CD4-positive, alpha-beta T cell treated with Interleukin-15 for 4 hours (primary cell): Measurements from ENCODE around the gene BAIAP2.
"Not testable (repeated sequence)": the region's sequence is repeated elsewhere in the genome, so short reads cannot be mapped to it uniquely, and the experiment has no call there.

Source experiments
- DNase-seq: peaks from one replicate; pipeline ENCODE4 v3.0.0-alpha.2; 2020; ENCODE audit warnings: low spot score

The BAIAP2 gene

DNA sequence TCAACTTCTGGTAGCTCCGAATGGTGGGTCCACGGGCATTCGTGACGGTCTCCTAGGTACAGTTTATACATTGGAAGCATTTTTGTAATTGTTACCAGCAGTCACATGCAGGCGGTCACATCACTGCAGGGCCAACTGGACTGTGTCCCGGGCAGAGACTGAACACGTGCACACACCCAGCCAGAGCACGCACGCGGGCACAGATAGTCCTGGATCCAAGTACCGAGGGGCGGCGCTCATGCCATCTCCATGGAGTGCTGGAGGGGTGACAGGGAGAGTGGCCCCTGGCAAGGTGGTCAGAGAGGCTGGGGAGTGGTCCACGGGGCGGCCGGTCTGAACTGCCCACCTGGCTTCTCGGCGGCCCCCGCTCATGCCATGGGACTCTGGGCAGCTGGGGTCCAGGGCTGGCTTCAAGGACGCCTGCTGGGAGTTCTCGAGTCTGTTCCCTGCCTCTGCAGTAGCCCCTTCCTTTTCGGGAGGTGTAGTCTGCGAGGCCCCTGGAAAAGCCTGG is 34.2 kb downstream of the BAIAP2 start:
- DNase-seq = no peak

DNA sequence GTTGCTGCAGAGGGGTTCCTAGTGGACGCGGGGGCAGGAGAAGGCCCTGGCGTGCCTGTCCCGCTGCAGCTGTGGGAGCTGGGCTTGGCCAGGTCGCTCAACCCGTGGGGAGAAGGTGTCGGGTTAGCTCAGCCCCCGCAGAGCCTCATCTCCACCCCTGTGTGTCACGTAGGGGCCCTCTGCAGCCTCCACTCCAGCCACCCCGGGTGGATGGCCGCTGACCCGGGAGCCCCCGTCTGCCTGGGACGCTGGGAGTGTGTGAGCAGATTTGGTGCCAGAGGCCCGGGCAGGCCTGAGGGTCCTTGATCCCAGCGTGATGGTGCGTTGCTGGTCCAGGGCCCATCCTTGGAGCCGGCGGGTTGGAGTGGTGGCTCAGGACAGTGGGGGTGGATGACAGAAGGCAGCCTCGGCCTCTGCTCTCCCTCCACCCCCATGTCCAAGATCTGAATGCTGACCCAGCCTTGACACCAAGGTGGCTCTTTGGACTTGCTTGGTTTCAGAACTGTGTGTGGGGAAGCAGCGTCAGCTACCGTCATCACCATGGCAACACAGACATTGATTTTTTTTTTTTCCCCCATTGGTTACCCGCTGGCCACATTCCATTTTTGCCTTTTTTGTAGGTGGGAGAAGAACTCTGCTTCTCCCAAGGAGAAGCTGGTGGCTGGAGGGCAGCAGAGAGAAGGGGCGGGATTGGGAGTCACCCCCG is 35.7 kb downstream of the BAIAP2 start:
- DNase-seq = no peak

DNA sequence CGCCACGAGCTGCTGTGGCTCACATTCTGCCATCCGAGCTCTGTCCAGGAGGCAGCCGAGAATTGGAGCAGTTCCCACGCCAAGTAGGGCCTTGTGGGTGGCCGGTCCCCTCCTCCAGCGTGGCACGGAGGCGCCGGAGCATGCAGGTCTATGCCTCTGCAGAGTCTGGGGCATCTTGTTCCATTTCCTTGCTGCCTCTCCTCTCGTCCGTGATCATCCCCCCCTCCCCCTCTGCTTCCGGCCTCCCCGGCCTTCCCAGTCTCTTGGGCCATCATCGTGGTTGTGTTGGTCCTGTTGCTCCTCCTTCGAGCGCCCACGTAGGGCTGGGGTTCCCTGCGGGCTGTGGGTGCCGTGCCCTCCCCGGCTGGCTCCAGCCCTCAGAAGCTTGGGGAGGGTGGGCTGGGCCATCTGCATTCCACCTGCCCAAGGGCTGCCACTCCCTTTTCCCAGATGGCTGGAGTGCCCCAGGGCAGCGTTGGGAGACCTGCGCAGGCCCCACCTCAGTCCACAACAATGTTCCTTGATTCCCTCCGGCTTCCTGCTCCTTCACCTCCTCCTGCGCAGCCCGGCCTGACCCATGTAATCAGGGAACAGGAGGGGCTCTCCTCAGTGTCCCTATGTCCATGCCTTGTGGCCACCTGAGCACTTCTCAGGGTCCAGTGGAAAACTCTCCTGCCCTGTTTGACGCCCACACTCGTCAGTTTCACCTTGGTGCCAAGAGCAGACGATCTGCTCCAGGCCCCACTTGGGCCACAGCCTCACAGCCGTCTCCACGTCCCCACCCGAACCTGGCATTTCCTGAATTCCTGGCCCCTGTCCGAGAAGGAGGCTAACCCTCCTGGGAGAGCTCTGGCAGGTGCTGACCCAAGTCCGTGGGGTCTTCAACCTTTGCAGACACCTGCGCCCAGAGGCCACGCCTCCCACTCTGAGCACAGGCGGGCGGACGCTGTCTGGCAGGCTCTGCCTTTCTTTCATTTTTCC is 37.1 kb downstream of the BAIAP2 start:
- no peak for DNase-seq

DNA sequence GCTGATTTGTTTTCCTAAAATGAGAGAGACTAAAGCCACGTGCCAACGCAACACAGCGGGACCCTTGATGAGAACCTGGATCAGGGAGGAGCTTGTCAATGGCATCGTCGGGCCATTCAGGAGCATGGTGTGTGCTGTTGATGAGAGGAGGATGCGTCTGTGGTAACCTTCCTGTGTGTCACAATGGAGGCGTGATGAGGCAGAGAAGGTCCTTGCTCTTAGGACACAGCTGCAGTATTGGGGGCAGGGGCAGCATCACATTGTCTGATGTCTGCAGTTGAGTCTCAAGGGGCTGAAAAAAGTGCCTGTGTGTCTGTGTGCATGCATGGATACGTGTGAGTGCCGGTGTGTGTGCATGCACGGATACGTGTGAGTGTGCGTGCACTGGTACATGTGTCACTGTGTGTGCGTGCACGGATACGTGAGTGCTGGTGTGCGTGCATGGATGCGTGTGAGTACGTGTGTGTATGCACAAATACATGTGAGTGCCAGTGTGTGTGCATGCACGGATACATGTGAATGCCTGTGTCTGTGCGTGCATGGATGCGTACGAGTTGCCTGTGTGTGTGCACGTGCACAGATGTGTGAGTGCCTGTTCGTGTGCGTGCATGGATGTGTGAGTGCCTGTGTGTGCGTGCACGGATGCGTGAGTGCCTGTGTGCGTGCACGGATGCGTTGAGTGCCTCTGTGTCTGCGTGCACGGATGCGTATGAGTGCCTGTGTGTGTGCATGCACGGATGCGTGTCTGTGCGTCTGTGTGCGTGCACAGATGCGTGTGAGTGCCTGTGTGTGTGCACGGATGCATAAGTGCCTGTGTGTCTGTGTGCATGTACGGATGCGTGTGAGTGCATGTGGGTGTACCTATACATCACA is 39.3 kb downstream of the BAIAP2 start:
- DNase-seq = no peak

DNA sequence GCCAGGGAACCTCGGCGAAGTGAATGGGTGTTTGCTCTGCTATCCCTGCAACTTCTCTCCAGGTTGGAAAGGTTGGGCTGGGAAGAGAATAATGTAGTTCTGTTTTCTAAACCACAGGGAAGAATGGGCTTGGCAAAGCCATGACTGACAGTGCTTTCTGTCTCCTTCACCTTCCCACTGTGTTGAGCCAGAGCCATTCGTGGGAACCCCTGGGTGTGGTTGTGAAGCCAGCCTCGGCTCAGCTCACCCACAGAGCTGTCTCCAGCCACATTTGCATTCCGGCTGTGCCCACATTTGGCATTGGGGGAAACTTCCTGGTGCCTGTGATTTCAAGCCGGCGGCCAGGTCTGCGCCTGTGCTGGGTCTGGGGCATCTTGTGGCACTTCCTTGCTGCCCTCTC is 39.9 kb downstream of the BAIAP2 start:
- DNase-seq = no peak

DNA sequence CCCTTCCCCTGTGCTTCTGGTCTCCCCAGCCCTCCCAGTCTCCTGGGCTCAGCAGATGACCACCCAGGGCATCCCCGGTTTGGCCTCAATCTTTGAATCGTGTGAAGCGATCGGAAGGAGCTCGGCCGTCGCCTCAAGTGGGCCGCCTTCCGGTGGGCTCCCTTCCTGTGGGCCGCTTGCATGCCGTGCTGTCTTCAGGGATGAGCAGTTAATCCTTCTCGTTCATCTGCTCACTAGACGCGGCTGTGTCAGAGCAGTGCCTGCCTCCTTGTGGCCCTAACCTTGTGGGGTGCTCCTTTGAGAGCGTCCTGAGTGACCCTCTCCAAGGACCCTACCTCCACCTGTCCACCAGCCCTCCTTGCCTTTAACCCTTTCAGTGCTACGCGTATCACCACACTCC is 40.4 kb downstream of the BAIAP2 start:
- DNase-seq = no peak

DNA sequence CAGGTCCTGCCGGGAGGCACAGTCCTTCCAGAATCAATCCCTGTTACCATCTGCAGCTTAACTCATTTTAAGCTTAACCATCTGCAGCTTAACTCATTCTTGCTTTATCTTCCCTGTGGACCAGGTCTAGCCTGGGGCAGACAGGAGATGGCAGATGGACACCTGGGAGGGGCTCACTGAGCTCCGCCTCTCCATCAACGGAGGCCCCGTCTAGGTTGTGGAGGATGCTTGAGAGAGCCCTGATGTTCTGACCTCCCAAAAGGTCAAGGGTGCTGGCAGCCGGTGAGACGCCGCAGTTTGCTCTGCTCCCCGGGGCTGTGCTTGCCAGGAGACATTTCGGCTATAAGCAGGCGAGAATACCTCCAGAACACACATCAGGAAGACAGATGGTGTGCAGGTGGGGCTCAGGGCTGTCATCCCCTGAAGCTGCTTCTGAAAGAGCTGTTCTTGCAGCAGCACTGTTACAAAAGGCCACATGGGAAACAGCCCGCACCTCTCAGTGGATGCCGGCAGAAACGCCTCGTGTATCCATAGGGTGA is 41.3 kb downstream of the BAIAP2 start:
- no peak for DNase-seq

DNA sequence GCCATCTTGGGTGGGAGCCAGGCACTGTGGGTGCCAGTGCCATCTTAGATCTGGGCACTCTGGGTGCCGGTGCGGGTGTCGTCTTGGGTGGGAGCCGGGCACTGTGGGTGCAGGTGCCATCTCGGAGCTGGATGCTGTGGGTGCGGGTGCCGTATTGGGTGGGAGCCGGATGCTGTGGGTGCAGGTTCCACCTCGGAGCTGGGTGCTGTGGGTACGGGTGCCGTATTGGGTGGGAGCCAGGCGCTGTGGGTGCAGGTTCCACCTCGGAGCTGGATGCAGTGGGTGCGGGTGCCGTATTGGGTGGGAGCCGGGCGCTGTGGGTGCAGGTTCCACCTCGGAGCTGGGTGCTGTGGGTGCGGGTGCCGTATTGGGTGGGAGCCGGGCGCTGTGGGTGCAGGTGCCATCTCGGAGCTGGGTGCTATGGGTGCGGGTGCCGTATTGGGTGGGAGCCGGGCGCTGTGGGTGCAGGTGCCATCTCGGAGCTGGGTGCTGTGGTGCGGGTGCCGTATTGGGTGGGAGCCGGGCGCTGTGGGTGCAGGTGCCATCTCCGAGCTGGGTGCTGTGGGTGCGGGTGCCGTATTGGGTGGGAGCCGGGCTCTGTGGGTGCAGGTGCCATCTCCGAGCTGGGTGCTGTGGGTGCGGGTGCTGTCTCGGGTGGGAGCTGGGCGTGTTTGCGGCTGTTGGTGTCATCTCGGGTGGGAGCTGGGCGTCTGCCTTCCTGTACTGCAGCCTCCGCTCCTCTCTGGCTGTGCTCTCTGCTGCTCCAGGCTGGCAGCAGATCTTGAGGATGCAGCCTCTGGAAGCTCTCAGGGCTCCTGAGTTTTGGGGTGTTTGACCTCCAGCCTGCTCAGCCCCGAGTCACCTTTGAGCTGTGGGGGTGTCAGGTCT is 43.3 kb downstream of the BAIAP2 start:
- not testable (repeated sequence) for DNase-seq

DNA sequence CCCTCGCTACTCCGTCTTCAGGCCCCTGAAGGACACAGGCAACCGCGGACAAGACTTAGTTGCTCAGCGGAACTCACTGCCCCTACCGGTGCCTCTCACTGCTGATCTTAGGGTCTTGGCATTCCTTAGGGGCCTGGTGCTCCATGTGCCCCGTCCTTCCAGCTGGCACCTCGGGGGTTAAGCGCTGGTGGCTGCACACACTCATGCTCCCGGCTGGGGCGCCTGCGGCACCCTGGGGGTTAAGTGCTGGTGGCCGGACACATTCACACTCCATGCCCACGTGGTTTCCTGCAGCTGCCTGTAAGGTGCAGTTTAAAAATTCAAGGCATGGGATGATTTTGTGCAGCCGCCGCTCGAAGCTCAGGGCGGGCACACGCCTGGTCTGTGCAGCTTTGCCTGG is 45.1 kb downstream of the BAIAP2 start:
- no peak for DNase-seq

DNA sequence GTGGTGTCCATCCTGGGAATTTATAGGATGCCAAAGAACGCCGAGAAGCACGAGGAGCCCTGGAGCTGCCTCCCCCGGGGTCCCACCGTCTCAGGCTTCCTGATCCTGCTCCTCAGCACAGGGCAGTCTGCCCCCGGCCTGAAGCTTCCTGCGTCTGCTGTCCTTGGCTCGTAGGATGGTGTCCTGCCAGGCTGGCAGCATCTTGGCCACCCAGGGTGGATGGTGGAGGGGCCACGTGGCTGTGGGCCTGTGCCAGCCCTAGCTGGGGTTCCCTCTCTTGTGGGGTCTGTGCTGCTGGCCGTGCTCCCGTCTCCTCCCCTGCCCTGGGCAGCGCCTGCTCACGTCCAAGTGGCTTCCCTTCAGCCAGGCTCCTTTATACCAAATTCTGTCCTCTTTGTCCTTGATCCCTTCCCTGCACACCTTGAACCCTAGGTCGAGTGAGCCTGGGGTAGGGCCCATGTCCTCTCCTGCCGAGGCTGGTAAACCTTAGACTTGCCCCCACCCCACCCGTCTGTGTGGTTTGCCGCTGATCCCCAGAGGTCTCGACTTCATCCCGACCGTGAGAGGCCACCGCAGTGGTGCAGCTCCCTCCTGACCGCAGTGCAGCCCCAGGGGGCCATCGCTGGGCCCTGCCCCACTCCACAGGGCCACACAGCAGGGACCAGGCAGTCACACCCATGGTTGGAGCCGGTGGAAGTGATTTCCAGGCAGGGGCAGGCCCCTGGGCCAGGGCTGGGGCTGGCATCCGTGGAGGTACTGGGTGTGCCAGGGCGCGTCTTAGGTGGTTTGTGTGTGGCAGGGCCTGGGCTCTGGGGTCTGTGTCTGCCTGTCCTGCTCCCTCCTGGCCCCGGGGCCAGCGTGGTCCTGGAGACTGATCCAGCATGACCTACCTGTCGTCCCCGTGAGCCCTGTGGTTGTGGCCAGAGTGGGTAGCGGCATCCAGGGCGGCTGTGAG is 46.5 kb downstream of the BAIAP2 start:
- DNase-seq = no peak

DNA sequence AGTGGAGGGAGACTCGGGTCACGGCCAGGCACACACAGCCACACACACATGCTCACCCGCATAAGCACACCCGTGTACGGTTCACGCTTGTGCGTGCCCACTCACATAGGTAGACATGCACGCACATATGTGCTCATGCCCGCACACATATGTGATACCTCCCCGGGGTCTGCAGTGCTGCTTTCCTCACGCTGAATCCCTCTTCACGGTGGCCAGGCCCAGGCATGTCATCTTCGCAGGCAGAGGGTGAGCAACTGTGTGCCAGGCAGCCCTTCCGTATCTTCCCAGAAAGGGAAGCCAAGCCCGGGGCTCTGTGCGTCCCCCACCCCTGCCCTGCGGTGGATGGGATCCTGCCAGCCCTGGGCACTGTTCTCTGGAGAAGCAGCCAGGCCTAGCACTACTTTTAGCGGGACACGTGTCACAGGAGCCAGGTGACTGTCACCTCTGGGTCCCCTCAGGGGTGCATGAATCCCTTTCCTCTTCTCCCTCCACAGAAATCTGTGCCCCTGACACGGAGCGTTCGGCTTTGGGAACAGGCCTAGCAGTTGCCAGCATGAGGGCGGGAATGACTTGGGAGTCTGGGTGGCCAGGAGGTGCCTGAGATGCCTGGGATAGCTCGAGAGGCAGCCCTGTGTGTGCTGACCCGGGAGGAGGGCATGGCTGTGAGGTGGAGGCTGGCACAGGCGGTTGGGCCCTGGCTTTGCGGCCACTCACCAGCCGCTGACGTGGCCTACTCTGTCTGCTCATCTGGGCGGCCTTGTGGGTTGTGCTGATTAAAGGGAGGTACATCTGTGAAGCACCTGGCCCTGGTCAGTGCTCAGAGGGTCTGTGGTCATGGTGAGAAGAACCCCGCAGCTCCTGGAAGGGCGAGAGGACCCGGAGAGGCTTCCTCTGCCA is 47.5 kb downstream of the BAIAP2 start:
- DNase-seq = no peak

DNA sequence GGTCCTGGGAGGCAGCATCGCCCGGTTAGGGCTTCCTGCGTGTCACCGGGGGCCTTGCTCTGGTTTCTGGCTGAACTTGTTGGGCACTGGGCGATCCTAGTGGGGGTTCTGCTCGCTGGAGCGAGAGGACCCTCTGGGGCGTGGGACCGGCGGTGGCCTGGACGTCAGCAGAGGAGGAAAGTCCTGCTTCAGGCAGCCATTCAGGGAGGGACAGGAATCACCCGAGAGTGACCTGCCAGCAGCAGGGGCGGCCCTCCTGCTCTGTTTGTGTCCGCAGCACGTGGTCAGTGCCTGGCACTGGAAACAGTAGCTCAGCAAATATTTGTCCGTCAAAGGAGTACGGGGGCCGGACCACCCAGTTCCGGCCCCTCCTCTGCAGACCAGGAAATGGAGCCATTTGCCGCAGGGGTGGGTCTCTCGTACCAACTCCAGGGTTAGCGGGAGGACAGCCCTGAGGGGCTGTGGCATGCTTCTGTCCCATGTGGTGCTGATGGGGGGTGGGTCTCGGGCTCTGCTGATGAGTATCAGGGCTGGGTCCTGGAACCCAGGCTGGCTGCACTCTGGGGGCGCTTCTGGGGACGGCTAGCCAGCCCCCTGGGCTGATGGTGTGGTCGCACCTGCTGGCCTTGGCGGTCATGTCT is 48.3 kb downstream of the BAIAP2 start:
- DNase-seq = no peak

DNA sequence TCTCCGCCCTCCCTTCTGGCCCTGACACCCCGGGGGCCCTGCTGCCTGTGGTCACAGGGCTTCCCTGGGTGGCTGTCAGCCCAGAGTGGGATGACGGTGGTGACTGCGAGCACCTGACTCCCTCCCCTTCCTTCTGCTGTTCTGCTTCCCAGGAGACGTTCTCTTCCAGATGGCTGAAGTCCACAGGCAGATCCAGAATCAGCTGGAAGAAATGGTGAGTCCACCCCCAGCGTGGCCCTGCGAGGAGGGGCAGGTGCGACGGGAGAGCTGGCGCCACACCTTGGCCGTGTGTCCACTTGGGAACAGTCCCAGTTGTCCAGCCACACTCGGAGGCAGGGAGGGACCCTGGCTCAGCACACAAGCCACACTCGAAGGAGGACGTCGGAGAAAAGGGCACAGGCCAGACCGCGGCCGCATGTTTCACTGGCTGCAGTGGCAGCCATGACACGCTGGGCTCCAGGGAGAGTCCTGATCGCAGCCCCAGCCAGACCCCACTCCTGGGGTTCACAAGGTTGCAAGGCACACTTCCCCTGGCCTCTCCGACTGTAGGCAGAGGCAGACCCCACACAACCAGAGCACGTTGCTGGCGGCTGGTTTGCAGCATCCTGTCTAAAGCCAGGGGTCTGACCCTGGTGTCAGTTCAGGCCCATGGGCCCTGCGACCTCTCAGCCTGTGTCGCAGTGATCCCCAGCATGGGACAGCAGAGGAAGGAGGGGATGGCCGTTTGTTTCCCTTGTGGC is 49.9 kb downstream of the BAIAP2 start:
- no peak for DNase-seq

DNA sequence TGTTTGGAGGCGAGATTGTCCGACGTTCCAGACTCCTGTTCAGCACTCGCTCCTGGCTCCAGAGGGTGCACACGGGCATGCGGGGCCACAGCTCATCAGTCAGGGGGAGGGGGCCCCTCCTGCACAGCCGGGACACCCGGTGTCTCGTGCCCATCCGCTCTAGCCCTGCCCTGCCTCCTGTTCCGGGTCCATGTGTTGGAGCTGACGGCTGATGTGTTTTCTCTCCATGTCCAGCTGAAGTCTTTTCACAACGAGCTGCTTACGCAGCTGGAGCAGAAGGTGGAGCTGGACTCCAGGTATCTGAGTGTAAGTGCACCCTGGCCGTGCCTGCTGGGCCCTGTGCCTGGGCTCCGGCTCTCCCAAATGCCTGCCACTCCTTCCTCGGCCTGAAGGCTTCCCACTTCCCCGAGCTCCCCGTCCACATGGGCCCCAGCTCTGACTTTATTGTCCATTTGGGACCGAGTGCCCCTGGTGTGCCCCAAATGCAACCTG is 50.5 kb downstream of the BAIAP2 start:
- no peak for DNase-seq

DNA sequence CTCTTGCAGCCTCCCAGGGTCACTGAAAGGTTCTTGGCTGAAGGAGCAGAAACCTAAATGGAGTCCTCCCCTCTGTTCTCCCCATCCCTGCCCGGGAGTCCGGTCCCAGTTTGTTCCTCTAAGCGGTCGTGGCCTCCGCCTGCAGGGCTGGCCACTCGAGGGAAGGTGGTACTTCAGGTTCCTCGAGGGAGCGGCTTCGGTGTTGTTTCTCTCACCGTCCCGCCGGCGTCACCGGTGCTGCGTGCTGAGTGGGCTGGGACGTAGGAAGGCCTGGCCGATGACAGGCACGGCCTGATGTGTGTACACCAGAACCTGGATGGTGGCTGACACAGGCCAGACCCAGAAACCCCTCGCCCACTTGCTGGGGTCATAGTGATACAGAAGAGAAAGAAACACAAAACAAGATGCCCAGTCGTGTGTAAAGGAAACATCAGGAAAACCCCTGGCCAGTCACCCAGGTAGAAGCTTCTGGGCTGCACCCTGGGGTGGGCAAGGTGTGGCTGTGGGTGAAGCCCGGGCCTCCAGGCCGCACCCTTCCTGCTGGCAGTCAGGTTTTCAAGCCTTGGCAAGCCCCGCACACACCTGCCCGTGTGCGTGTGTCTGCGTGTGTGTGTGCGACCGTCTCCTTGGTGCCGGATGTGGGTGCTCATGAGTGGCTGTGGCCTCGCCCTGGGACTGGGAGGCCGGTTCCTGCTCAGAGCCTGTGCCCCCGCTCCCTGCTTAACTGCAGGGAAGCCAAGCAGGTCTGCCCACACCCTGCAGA is 52.0 kb downstream of the BAIAP2 start:
- DNase-seq = no peak

DNA sequence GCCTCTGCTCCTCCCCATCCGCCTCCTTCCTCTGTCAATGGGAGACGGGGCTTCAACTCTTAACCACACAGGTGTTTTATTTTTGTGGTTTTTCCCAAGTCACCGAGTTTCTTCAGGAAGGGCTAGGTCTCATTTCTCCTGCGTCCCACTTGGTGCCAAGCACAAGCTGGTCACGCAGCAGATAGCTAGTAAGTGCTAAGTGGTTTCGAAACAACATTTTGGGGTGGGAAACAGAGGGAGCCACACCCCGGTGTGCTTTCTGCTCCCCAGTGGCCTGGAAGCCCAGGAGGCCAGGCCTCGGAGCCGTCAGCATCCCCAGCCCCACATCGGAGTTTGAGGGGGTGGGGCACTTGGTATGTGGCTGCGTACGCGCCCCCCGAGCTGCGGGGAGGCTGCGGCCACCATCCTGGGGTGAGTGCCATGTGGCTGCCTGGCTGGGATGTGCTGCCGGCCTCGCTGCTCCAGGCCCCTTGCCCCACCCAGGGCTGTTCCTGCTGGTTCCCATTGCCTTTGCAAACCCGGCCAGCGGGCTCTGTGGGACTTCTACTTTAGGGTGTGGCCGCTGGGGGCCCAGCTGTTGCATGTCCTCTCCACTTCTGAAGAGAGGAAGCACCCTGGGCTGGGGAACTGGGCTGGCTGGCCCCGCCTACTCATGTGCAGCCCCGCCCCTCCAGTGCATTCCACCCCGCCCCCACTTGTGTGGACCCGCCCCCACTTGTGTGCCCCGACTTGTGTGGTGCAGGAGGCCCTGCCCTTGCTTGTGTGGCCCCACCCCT is 55.6 kb downstream of the BAIAP2 start:
- DNase-seq = peak; percentile 43
